Astrocyte of the spinal cord (primary cell): Measurements from ENCODE around the gene PLA2G7.
"Not testable (repeated sequence)": the region's sequence is repeated elsewhere in the genome, so short reads cannot be mapped to it uniquely, and the experiment has no call there.

ENCODE experiments used
- DNase-seq: peaks from one replicate; pipeline ENCODE4 v3.0.0; 2011; ENCODE audit warnings: low read depth, low spot score
- H3K4me3 ChIP-seq: 2 replicates; pipeline ENCODE4 v1.5.1; 2011; ENCODE audit warnings: low read depth, mild to moderate bottlenecking, low read length, moderate library complexity
- CTCF ChIP-seq: IDR thresholded peaks from 2 replicates; pipeline ENCODE4 v1.5.1; 2012; ENCODE audit warnings: low read depth, mild to moderate bottlenecking, low read length, inconsistent platforms
- in situ Hi-C: cut with HindIII; loops from 2 replicates; pipeline ENCODE4 v1.10.0; 2017; ENCODE audit warnings: low sequenced_read_pairs

PLA2G7 gene

GRCh38 chr6:46748940-46749503 is 13.8 kb upstream of the PLA2G7 start:
- DNase-seq: no peak
- TF ChIP-seq CTCF: no peak
- in situ Hi-C loops: no loop called here
- no peak overlapping the region for H3K4me3 ChIP-seq

GRCh38 chr6:46746696-46747095 is 11.5 kb upstream of the PLA2G7 start, which contains the start of gene ANKRD66:
Gene ANKRD66 (plus strand): TSS chr6:46746933. CDS start chr6:46751949, 5,016 bp downstream.
- H3K4me3 ChIP-seq: no peak within 1 kb of the TSS
- no peak for DNase-seq
- in situ Hi-C loops: no loop called here
- no peak for TF ChIP-seq CTCF

- no peak for TF ChIP-seq CTCF
- in situ Hi-C loops: no loop called here
- H3K4me3 ChIP-seq: no peak overlapping the region
- DNase-seq: no peak
Measured at GRCh38 chr6:46745973-46746372, 10.8 kb upstream of the PLA2G7 start.

GRCh38 chr6:46744159-46744725 is 9.1 kb upstream of the PLA2G7 start:
- in situ Hi-C loops, DNase-seq, H3K4me3 ChIP-seq: not testable (repeated sequence)

- TF ChIP-seq CTCF: no peak
- in situ Hi-C loops: no loop called here
- no peak overlapping the region for H3K4me3 ChIP-seq
- no peak for DNase-seq
Measured at GRCh38 chr6:46743425-46744158, 8.4 kb upstream of the PLA2G7 start.

- no peak for DNase-seq
- TF ChIP-seq CTCF: no peak
- in situ Hi-C loops: no loop called here
- H3K4me3 ChIP-seq: no peak overlapping the region
Measured at GRCh38 chr6:46741910-46742309, 6.7 kb upstream of the PLA2G7 start.

GRCh38 chr6:46741482-46741881 is 6.3 kb upstream of the PLA2G7 start:
- DNase-seq: no peak
- no peak for TF ChIP-seq CTCF
- no peak overlapping the region for H3K4me3 ChIP-seq
- in situ Hi-C loops: no loop called here
